GM13976 (cell line): Measurements from ENCODE around the gene ZIC5.

ENCODE experiments used
- DNase-seq: peaks from one replicate; pipeline ENCODE4 v3.0.0; 2012; ENCODE audit warnings: low spot score
- CTCF ChIP-seq: IDR thresholded peaks from 2 replicates; pipeline ENCODE4 v1.5.1; 2012; ENCODE audit warnings: borderline replicate concordance, mild to moderate bottlenecking; ENCODE audit not compliant: insufficient read depth; ENCODE audit errors: extremely low read depth, missing control alignments, control extremely low read depth
- in situ Hi-C: fragments of 300-500 bp; cut with MboI; formaldehyde crosslinking; loops from one replicate; pipeline ENCODE4 v1.12.0; 2022; ENCODE audit warnings: low sequenced_read_pairs, mixed read lengths, inconsistent platforms; ENCODE audit not compliant: unreplicated experiment

ZIC5 gene

GRCh38 chr13:99991828-99992775 lies 20.5 kb upstream of the ZIC5 start:
- in situ Hi-C loops: no loop called here
- DNase-seq: no peak
- no peak for TF ChIP-seq CTCF

GRCh38 chr13:99991013-99991827 lies 19.7 kb upstream of the ZIC5 start:
- in situ Hi-C loops: no loop called here
- DNase-seq: no peak
- TF ChIP-seq CTCF: no peak

- TF ChIP-seq CTCF: no peak
- in situ Hi-C loops: no loop called here
- DNase-seq: no peak
Measured at GRCh38 chr13:99990126-99990977, 18.8 kb upstream of the ZIC5 start.

- in situ Hi-C loops: no loop called here
- TF ChIP-seq CTCF: no peak
- DNase-seq: no peak
Measured at GRCh38 chr13:99989276-99990125, 17.9 kb upstream of the ZIC5 start.

GRCh38 chr13:99988529-99989275 lies 17.1 kb upstream of the ZIC5 start:
- in situ Hi-C loops: no loop called here
- no peak for TF ChIP-seq CTCF
- no peak for DNase-seq
